Activated gamma-delta T cell treated with Interleukin-2 at 50 U/mL for 16 hours (primary cell): ENCODE data around the gene SCLT1.

Experiments used
- DNase-seq: peaks from one replicate; pipeline ENCODE4 v3.0.0-alpha.2; 2020

The SCLT1 gene

GRCh38 chr4:128954941-128955340, 138.4 kb downstream of the SCLT1 start:
- no peak for DNase-seq

- no peak for DNase-seq
Measured at GRCh38 chr4:128951316-128951715, 142.0 kb downstream of the SCLT1 start.

GRCh38 chr4:128950796-128951195, 142.5 kb downstream of the SCLT1 start:
- no peak for DNase-seq

GRCh38 chr4:128946916-128947315, 146.4 kb downstream of the SCLT1 start:
- no peak for DNase-seq

- no peak for DNase-seq
Measured at GRCh38 chr4:128942607-128943006, 150.7 kb downstream of the SCLT1 start.

- no peak for DNase-seq
Measured at GRCh38 chr4:128940971-128941370, 152.4 kb downstream of the SCLT1 start.

- DNase-seq: no peak
Measured at GRCh38 chr4:128930051-128930450, 163.3 kb downstream of the SCLT1 start.

GRCh38 chr4:128924951-128925350, 168.4 kb downstream of the SCLT1 start:
- DNase-seq: no peak

GRCh38 chr4:128921954-128922353, 171.4 kb downstream of the SCLT1 start:
- DNase-seq: no peak

- DNase-seq: no peak
Measured at GRCh38 chr4:128917781-128918180, 175.6 kb downstream of the SCLT1 start.

- no peak for DNase-seq
Measured at GRCh38 chr4:128916832-128917231, 176.5 kb downstream of the SCLT1 start.

- no peak for DNase-seq
Measured at GRCh38 chr4:128915544-128915943, 177.8 kb downstream of the SCLT1 start.

- no peak for DNase-seq
Measured at GRCh38 chr4:128913228-128913627, 180.1 kb downstream of the SCLT1 start.

GRCh38 chr4:128908735-128909134, 184.6 kb downstream of the SCLT1 start:
- no peak for DNase-seq

- DNase-seq: no peak
Measured at GRCh38 chr4:128907981-128908380, 185.4 kb downstream of the SCLT1 start.

GRCh38 chr4:128906581-128906980, 186.8 kb downstream of the SCLT1 start:
- no peak for DNase-seq

GRCh38 chr4:128904821-128905220, 188.5 kb downstream of the SCLT1 start:
- DNase-seq: no peak

- no peak for DNase-seq
Measured at GRCh38 chr4:128880662-128881061, 212.7 kb downstream of the SCLT1 start.

- DNase-seq: no peak
Measured at GRCh38 chr4:128879971-128880370, 213.4 kb downstream of the SCLT1 start.

GRCh38 chr4:128879283-128879682, 214.1 kb downstream of the SCLT1 start:
- DNase-seq: no peak

- no peak for DNase-seq
Measured at GRCh38 chr4:128877934-128878333, 215.4 kb downstream of the SCLT1 start.

GRCh38 chr4:128876200-128876599, 217.1 kb downstream of the SCLT1 start:
- DNase-seq: no peak

- no peak for DNase-seq
Measured at GRCh38 chr4:128871948-128872347, 221.4 kb downstream of the SCLT1 start.

GRCh38 chr4:128869776-128870509, 223.4 kb downstream of the SCLT1 start:
- DNase-seq: no peak

GRCh38 chr4:128868758-128869157, 224.6 kb downstream of the SCLT1 start:
- DNase-seq: no peak
